ENCODE results near the gene MAFG.

MAFG gene

GRCh38 chr17:81885869-81886548, 41.5 kb downstream of the MAFG start:
- H3K27ac ChIP-seq, result no peak overlapping the region
- TF ChIP-seq ZFX (IDR thresholded peaks at IDR 0.05; ENCODE audit: borderline replicate concordance), result no peak
- no peak for TF ChIP-seq CTCF (IDR thresholded peaks at IDR 0.05)

- no peak overlapping the region for H3K27ac ChIP-seq
- TF ChIP-seq CTCF (IDR thresholded peaks at IDR 0.05) (no peak), ZFX (IDR thresholded peaks at IDR 0.05; ENCODE audit: borderline replicate concordance) (no peak)
Observed at GRCh38 chr17:81885454-81885853, 42.1 kb downstream of the MAFG start.

GRCh38 chr17:81884968-81885367, 42.6 kb downstream of the MAFG start:
- no peak overlapping the region; the same call in 1 of the 2 replicates for H3K27ac ChIP-seq
- TF ChIP-seq ZFX (IDR thresholded peaks at IDR 0.05; ENCODE audit: borderline replicate concordance), result no peak
- TF ChIP-seq CTCF (IDR thresholded peaks at IDR 0.05), result no peak

GRCh38 chr17:81884520-81884919, 43.0 kb downstream of the MAFG start:
- H3K27ac ChIP-seq, result no peak overlapping the region; the same call in 1 of the 2 replicates
- TF ChIP-seq ZFX (IDR thresholded peaks at IDR 0.05; ENCODE audit: borderline replicate concordance) (no peak), CTCF (IDR thresholded peaks at IDR 0.05) (no peak)

- no peak overlapping the region for H3K27ac ChIP-seq
- TF ChIP-seq CTCF (IDR thresholded peaks at IDR 0.05) (no peak), ZFX (IDR thresholded peaks at IDR 0.05; ENCODE audit: borderline replicate concordance) (no peak)
Observed at GRCh38 chr17:81879121-81879520, 48.4 kb downstream of the MAFG start.

- TF ChIP-seq CTCF (IDR thresholded peaks at IDR 0.05) (no peak), ZFX (IDR thresholded peaks at IDR 0.05; ENCODE audit: borderline replicate concordance) (no peak)
- no peak overlapping the region for H3K27ac ChIP-seq
Observed at GRCh38 chr17:81878294-81878693, 49.2 kb downstream of the MAFG start.

GRCh38 chr17:81877569-81877968, 50.0 kb downstream of the MAFG start:
- TF ChIP-seq ZFX (IDR thresholded peaks at IDR 0.05; ENCODE audit: borderline replicate concordance) (no peak), CTCF (IDR thresholded peaks at IDR 0.05) (no peak)
- H3K27ac ChIP-seq, result no peak overlapping the region
